Ovary (tissue), 9 donors: Measurements from ENCODE around the gene FBXL4. TPM values are rescaled to one million over a fixed set of nuclear protein-coding genes. Genes with fewer than 3 reads are reported as not detected.

ENCODE experiments used
- DNase-seq, 5 donors: peaks; one replicate each; pipeline ENCODE4 v3.0.0-alpha.2; 2019 to 2020
- H3K27ac ChIP-seq, 2 donors: fragments of 200-600 bp; one replicate each; pipeline versions ENCODE4 v1.5.1 to v1.8.0; 2019 to 2022
- H3K27me3 ChIP-seq: fragments of 200-600 bp; one replicate; pipeline ENCODE4 v1.8.0; 2022
- H3K36me3 ChIP-seq: fragments of 200-600 bp; sonication (generic); one replicate; pipeline ENCODE4 v1.5.1; 2019
- H3K4me1 ChIP-seq: one replicate; pipeline ENCODE4 v1.8.1; 2013; ENCODE audit warnings: mild to moderate bottlenecking, moderate library complexity; ENCODE audit not compliant: insufficient read depth
- H3K4me3 ChIP-seq: fragments of 200-600 bp; sonication (generic); one replicate; pipeline ENCODE4 v1.5.1; 2017
- H3K9me3 ChIP-seq, 2 donors: fragments of 200-600 bp in 1 of 2; sonication (generic) in 1 of 2; one replicate each; pipeline versions ENCODE4 v1.5.1 to v1.8.1; 2013 to 2019; ENCODE audit warnings: mild to moderate bottlenecking in 1 of 2, moderate library complexity in 1 of 2
- EP300 ChIP-seq: sonication (generic); formaldehyde crosslinking; IDR thresholded peaks from one replicate; pipeline ENCODE4 v1.6.1; 2017; ENCODE audit warnings: antibody characterized with exemption
- POLR2A ChIP-seq: fragments of 450-650 bp; IDR thresholded peaks from one replicate; pipeline ENCODE4 v1.6.1; 2017; ENCODE audit warnings: antibody characterized with exemption, mild to moderate bottlenecking, moderate library complexity
- WGBS, 3 donors: extraction: QIAGEN DNeasy Blood & Tissue Kit in 1 of 3; methylation state at CpG; one replicate each; pipeline versions ENCODE4 v1.1.5 to v1.1.7; 2013 to 2017; 5-methylcytosine and 5-hydroxymethylcytosine counted together
- intact Hi-C, 4 donors: fragments of 100-400 bp; cut with DNase I; formaldehyde crosslinking; loops; one replicate each; pipeline versions ENCODE4 v1.11.0 to v1.15.1; 2022 to 2023
- polyA plus RNA-seq, 2 donors: library from polyadenylated mRNA; stranded (reverse); fragments of 200-250 nt in 1 of 2; fragments of 350-450 nt in 1 of 2; fragmentation: Illumina TruSeq in 1 of 2; extraction: RNeasy Lipid Tissue Mini Kit (QIAGEN cat#74804) in 1 of 2; gene quantifications; one replicate each; pipeline ENCODE4 v1.2.3, GENCODE V29; 2013 to 2014
- total RNA-seq, 7 donors: library from RNA; depleted of rRNA in 2 of 7; stranded (reverse); fragments of >200 nt in 2 of 7; fragmentation: NEBNext Ultra II Directional in 3 of 7; extraction: Animal tissue kit (Norgen Biotek cat#: 25700) in 3 of 7; gene quantifications; one replicate each; pipeline versions ENCODE4 v1.1.0 to v1.2.4, GENCODE V29; 2016 to 2023
- TF ChIP-seq, protein P1 (sequence below), 3 donors: fragments of 450-650 bp in 2 of 3; fragments of 200-600 bp in 1 of 3; IDR thresholded peaks; one replicate each; pipeline versions ENCODE4 v1.5.1 to v1.8.0; 2016 to 2022; ENCODE audit warnings: antibody characterized with exemption in 3 of 3, mild to moderate bottlenecking in 1 of 3
- donor health status: DM: no; HTN: no; CAD: no; lungs with moderate emphysema.
- donor health status: DM: no; HTN: no; CAD: no.
- donor health status: Bipolar disorder and iron deficiency.
- donor health status: DM: yes; HTN: yes; CAD: no.
- donor health status: DM: no; HTN: no; CAD: no.
- donor health status: DM: yes; HTN: yes; CAD: no.

FBXL4 gene
- total and polyA plus RNA-seq, 9 donors: 7.3 to 29.0 (median 20.2) TPM

DNA sequence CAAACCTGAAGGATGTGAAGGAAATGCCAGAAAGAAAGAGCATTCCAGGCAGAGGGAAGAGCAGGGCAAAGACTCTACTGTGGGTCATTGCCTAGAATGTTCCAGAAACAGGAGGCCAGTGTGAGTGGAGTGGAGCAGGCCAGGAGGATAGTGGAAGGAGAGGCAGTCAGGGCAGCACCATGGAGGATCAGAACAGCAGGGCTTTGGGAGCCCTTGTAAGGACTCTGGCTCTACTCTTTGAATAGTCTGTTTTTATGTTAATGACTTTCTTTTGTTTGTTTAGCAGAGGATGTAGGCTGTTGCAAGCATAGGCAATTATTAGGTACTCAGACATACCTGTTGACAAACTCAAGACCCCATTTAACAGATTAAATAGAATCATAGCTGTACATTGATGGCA lies 23.6 kb upstream of the FBXL4 start:
- DNase-seq: no peak
- H3K9me3 ChIP-seq: no peaks in the 10 kb centered on the region
- H3K27me3 ChIP-seq: no peaks in the 10 kb centered on the region
- intact Hi-C loops: no loop called here
- no peak overlapping the region for H3K4me3 ChIP-seq
- H3K36me3 ChIP-seq: no peaks in the 10 kb centered on the region
- H3K27ac ChIP-seq: no peak overlapping the region
- TF ChIP-seq, protein P1, sequence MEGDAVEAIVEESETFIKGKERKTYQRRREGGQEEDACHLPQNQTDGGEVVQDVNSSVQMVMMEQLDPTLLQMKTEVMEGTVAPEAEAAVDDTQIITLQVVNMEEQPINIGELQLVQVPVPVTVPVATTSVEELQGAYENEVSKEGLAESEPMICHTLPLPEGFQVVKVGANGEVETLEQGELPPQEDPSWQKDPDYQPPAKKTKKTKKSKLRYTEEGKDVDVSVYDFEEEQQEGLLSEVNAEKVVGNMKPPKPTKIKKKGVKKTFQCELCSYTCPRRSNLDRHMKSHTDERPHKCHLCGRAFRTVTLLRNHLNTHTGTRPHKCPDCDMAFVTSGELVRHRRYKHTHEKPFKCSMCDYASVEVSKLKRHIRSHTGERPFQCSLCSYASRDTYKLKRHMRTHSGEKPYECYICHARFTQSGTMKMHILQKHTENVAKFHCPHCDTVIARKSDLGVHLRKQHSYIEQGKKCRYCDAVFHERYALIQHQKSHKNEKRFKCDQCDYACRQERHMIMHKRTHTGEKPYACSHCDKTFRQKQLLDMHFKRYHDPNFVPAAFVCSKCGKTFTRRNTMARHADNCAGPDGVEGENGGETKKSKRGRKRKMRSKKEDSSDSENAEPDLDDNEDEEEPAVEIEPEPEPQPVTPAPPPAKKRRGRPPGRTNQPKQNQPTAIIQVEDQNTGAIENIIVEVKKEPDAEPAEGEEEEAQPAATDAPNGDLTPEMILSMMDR (IDR thresholded peaks at IDR 0.05): no peak
- no peak for TF ChIP-seq EP300
- TF ChIP-seq POLR2A: no peak
- no peaks in the 10 kb centered on the region for H3K4me1 ChIP-seq

DNA sequence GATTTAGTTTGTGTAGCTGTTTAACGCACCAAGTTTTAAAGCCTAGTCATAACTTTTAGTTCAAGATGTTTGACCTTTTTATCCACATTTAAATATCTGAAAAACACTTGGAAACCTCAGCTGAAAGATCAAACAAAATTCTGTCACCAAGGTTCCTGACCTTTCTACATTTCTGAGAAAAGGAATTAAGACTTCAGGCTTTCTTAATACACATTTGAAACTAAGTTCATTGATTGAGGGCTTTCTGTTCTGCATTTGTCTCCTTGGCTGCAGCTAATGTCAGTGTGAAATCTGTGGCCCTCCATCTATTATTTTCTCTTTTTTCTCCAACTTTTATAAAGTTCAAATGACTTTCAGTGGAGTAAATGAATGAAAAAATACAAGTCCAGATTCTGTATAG lies 22.7 kb upstream of the FBXL4 start:
- no peaks in the 10 kb centered on the region for H3K9me3 ChIP-seq
- DNase-seq: no peak
- H3K4me1 ChIP-seq: no peaks in the 10 kb centered on the region
- H3K4me3 ChIP-seq: no peak overlapping the region
- H3K27me3 ChIP-seq: no peaks in the 10 kb centered on the region
- H3K36me3 ChIP-seq: no peaks in the 10 kb centered on the region
- 59 to 63% (median 63%) methylated on average over 1 of the region's 1 CpG for WGBS, 3 donors
- intact Hi-C loops: no loop called here
- TF ChIP-seq, protein P1 (IDR thresholded peaks at IDR 0.05): no peak
- TF ChIP-seq EP300 (no peak), POLR2A (no peak)
- H3K27ac ChIP-seq: no peak overlapping the region

DNA sequence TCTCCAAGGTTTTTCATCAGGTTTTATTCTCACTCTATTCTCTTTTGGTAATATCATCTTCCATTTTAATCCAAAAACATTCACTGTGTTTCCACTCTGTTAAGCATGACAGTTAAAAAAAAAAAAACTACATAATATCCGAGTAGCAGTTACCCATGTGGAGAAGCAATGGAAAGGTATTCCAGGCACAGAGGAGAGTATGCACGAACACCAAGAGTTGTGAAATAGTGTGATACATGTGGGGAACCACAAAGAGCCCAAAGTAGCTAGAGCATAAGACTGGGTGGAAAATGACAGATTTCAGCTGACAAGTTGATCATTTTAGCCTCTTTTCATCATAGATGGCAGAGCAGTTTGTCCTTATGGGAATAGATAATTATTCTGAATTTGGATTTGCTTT lies 19.9 kb upstream of the FBXL4 start:
- Histone ChIP-seq H3K36me3 (no peaks in the 10 kb centered on the region), H3K4me1 (no peaks in the 10 kb centered on the region), H3K27ac (no peak overlapping the region), H3K27me3 (no peaks in the 10 kb centered on the region), H3K4me3 (no peak overlapping the region), H3K9me3 (no peaks in the 10 kb centered on the region)
- DNase-seq: no peak
- TF ChIP-seq, protein P1 (IDR thresholded peaks at IDR 0.05): no peak
- no peak for TF ChIP-seq EP300
- TF ChIP-seq POLR2A: no peak
- WGBS, 3 donors: 74 to 80% (median 79%) methylated on average over 2 of the region's 2 CpGs
- intact Hi-C loops: no loop called here

DNA sequence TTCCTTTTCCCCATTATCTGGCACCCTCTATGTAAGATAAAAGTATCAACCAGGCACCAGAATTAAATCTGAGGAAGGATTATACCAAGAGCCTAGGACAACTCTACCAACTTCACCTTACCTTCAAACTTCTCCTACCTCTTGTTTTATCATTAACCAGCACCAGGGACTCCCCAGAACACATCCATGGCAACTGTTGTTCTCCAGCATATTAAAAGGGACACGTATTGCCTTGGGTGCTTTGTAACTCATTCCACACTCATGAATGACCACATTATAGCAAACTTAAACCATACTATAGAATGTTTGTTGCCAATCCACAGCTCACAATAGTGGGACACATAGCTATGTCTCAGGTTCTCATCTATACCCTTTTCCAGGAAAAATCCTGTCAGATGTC lies 11.9 kb upstream of the FBXL4 start:
- no peaks in the 10 kb centered on the region for H3K9me3 ChIP-seq
- H3K4me1 ChIP-seq: no peaks in the 10 kb centered on the region
- H3K27me3 ChIP-seq: no peaks in the 10 kb centered on the region
- DNase-seq: no peak
- no peak overlapping the region for H3K27ac ChIP-seq
- TF ChIP-seq POLR2A (no peak), EP300 (no peak)
- TF ChIP-seq, protein P1 (IDR thresholded peaks at IDR 0.05): no peak
- intact Hi-C loops: no loop called here
- no peak overlapping the region for H3K4me3 ChIP-seq
- H3K36me3 ChIP-seq: no peaks in the 10 kb centered on the region
- WGBS, 3 donors: 69 to 88% (median 88%) methylated on average over 1 of the region's 1 CpG

DNA sequence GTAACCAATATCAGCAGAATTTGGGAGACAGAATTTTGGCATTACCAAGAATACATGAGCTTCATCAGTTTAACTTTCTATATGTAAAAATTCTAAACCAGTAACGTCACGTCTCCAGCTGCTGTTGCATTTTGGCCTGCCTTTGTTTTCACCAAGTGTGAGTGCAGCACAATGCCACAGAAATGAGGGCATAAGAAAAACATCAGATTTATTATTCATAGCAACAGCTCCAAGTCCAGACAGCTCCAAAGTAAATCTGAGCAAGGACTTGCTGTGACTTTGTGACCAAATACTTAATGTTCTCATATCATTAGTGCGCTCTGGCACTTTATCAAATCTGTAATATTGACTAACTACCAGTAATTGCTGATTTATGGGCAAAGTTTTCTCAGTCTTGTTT lies 11.0 kb upstream of the FBXL4 start:
- TF ChIP-seq POLR2A: no peak
- no peak for TF ChIP-seq EP300
- TF ChIP-seq, protein P1 (IDR thresholded peaks at IDR 0.05): no peak
- Histone ChIP-seq H3K27ac (no peak overlapping the region), H3K27me3 (no peaks in the 10 kb centered on the region), H3K4me1 (no peaks in the 10 kb centered on the region), H3K4me3 (no peak overlapping the region), H3K9me3 (no peaks in the 10 kb centered on the region), H3K36me3 (no peaks in the 10 kb centered on the region)
- DNase-seq: no peak
- intact Hi-C loops: no loop called here
- 71 to 82% (median 73%) methylated on average over 3 of the region's 3 CpGs for WGBS, 3 donors
